Nephron (organoid): Measurements from ENCODE around the gene PTPRE.
"Not testable (repeated sequence)": the region's sequence is repeated elsewhere in the genome, so short reads cannot be mapped to it uniquely, and the experiment has no call there.

ENCODE experiments used
- H3K27ac Mint-ChIP-seq, 3 experiments: 2 replicates each; pipeline ENCODE4 v1.8.0; 2020; ENCODE audit warnings: mixed read lengths in 3 of 3, mild to moderate bottlenecking in 2 of 3, moderate library complexity in 1 of 3
- H3K27me3 Mint-ChIP-seq: 2 replicates; pipeline ENCODE4 v1.8.0; 2021; ENCODE audit warnings: low read depth, mild to moderate bottlenecking, moderate library complexity, mixed read lengths
- H3K36me3 Mint-ChIP-seq: 2 replicates; pipeline ENCODE4 v1.8.0; 2020; ENCODE audit warnings: low read depth, mixed read lengths
- H3K4me1 Mint-ChIP-seq: 2 replicates; pipeline ENCODE4 v1.8.0; 2020; ENCODE audit warnings: mixed read lengths
- H3K4me3 Mint-ChIP-seq, 3 experiments: 2 replicates each; pipeline ENCODE4 v1.8.0; 2020; ENCODE audit warnings: mild to moderate bottlenecking in 3 of 3, mixed read lengths in 3 of 3, moderate library complexity in 2 of 3
- H3K9me3 Mint-ChIP-seq: 2 replicates; pipeline ENCODE4 v1.8.0; 2020; ENCODE audit warnings: mixed read lengths
- CTCF ChIP-seq, 3 experiments: fragments of 200-600 bp; sonication (generic); IDR thresholded peaks; one replicate each; pipeline ENCODE4 v1.5.0; 2021; ENCODE audit warnings: antibody characterized with exemption in 3 of 3; ENCODE audit not compliant: unreplicated experiment in 3 of 3

Gene PTPRE

GRCh38 chr10:128086003-128086863, 179.3 kb downstream of the PTPRE start:
- TF ChIP-seq CTCF (IDR thresholded peaks at IDR 0.05; ENCODE audit: unreplicated experiment in 3 of 3): no peak
- Mint-ChIP-seq H3K27ac (no peak overlapping the region), H3K9me3 (no peaks in the 10 kb centered on the region), H3K27me3 (peaks cover 10% of the 10 kb centered on the region), H3K4me1 (no peaks in the 10 kb centered on the region), H3K36me3 (no peaks in the 10 kb centered on the region), H3K4me3 (no peak overlapping the region)

- Mint-ChIP-seq H3K4me1 (no peaks in the 10 kb centered on the region), H3K36me3 (no peaks in the 10 kb centered on the region), H3K9me3 (no peaks in the 10 kb centered on the region)
Measured at GRCh38 chr10:128087146-128087883, 180.4 kb downstream of the PTPRE start.

GRCh38 chr10:128087884-128088709, 181.2 kb downstream of the PTPRE start:
- no peak overlapping the region for H3K4me3 Mint-ChIP-seq

More at GRCh38 chr10:128087146-128087883, 180.4 kb downstream of the PTPRE start:
- Mint-ChIP-seq H3K27ac (no peak overlapping the region), H3K4me3 (no peak overlapping the region), H3K27me3 (peaks cover 10% of the 10 kb centered on the region)
- TF ChIP-seq CTCF (IDR thresholded peaks at IDR 0.05; ENCODE audit: unreplicated experiment in 3 of 3): no peak

GRCh38 chr10:128091636-128092210, 184.8 kb downstream of the PTPRE start:
- no peak overlapping the region for H3K27ac Mint-ChIP-seq
- no peak overlapping the region for H3K4me3 Mint-ChIP-seq
- no peaks in the 10 kb centered on the region for H3K9me3 Mint-ChIP-seq
- TF ChIP-seq CTCF (IDR thresholded peaks at IDR 0.05; ENCODE audit: unreplicated experiment in 3 of 3): no peak
- peaks cover 10% of the 10 kb centered on the region for H3K27me3 Mint-ChIP-seq
- no peaks in the 10 kb centered on the region for H3K4me1 Mint-ChIP-seq
- peaks cover 7% of the 10 kb centered on the region for H3K36me3 Mint-ChIP-seq

More at GRCh38 chr10:128087884-128088709, 181.2 kb downstream of the PTPRE start:
- no peak overlapping the region for H3K27ac Mint-ChIP-seq
- H3K9me3 Mint-ChIP-seq: no peaks in the 10 kb centered on the region
- no peaks in the 10 kb centered on the region for H3K4me1 Mint-ChIP-seq
- peaks cover 10% of the 10 kb centered on the region for H3K27me3 Mint-ChIP-seq
- no peaks in the 10 kb centered on the region for H3K36me3 Mint-ChIP-seq
- no peak for TF ChIP-seq CTCF (IDR thresholded peaks at IDR 0.05; ENCODE audit: unreplicated experiment in 3 of 3)

GRCh38 chr10:128092454-128092853, 185.6 kb downstream of the PTPRE start:
- H3K4me3 Mint-ChIP-seq: no peak overlapping the region
- no peak for TF ChIP-seq CTCF (IDR thresholded peaks at IDR 0.05; ENCODE audit: unreplicated experiment in 3 of 3)
- no peak overlapping the region for H3K27ac Mint-ChIP-seq
- H3K9me3 Mint-ChIP-seq: no peaks in the 10 kb centered on the region
- peaks cover 11% of the 10 kb centered on the region for H3K36me3 Mint-ChIP-seq
- H3K27me3 Mint-ChIP-seq: peaks cover 10% of the 10 kb centered on the region
- H3K4me1 Mint-ChIP-seq: no peaks in the 10 kb centered on the region

GRCh38 chr10:128094596-128094995, 187.7 kb downstream of the PTPRE start:
- H3K4me1 Mint-ChIP-seq, H3K4me3 Mint-ChIP-seq, H3K27ac Mint-ChIP-seq, H3K27me3 Mint-ChIP-seq, H3K9me3 Mint-ChIP-seq: not testable (repeated sequence)
- peaks cover 28% of the 10 kb centered on the region for H3K36me3 Mint-ChIP-seq
